NCI-H345 treated with DMSO at 0.1 percent for 48 hours (cell line): ENCODE results near the gene MMP17.

ENCODE experiments used
- DNase-seq: peaks from one replicate; lab custom pipeline; 2025; ENCODE audit not compliant: unreplicated experiment; lab: John Stamatoyannopoulos, UW

MMP17 gene

GRCh38 chr12:131892711-131893604, 64.8 kb downstream of the MMP17 start:
- no peak for DNase-seq

GRCh38 chr12:131893605-131894312, 65.6 kb downstream of the MMP17 start:
- no peak for DNase-seq

GRCh38 chr12:131894313-131894860, 66.2 kb downstream of the MMP17 start, which contains the start of gene ULK1:
TSS of gene ULK1 (plus strand) at chr12:131894622. CDS start at chr12:131895002, 380 bp downstream.
- DNase-seq = peak; percentile 84

GRCh38 chr12:131894981-131895639, 66.9 kb downstream of the MMP17 start:
- DNase-seq = no peak

- DNase-seq = no peak
These were observed 67.5 kb downstream of the MMP17 start for GRCh38 chr12:131895640-131896079.

- DNase-seq = no peak
These were observed 68.1 kb downstream of the MMP17 start for GRCh38 chr12:131896080-131896810.

GRCh38 chr12:131896811-131897270, 68.6 kb downstream of the MMP17 start:
- DNase-seq = no peak

GRCh38 chr12:131897276-131897675, 69.1 kb downstream of the MMP17 start:
- DNase-seq = no peak

- DNase-seq = no peak
These were observed 69.7 kb downstream of the MMP17 start for GRCh38 chr12:131897875-131898274.

- DNase-seq = no peak
These were observed 72.2 kb downstream of the MMP17 start for GRCh38 chr12:131900397-131900796.
